Breast epithelium (tissue), 3 donors: Measurements from ENCODE around the gene MKI67.

Source experiments
- POLR2A ChIP-seq: fragments of 450-650 bp; IDR thresholded peaks from one replicate; pipeline ENCODE4 v1.6.1; 2016; ENCODE audit warnings: antibody characterized with exemption, mild to moderate bottlenecking, moderate library complexity
- TF ChIP-seq, protein P1 (sequence below), 3 donors: fragments of 450-650 bp; IDR thresholded peaks; one replicate each; pipeline ENCODE4 v1.5.1; 2016 to 2017; ENCODE audit warnings: antibody characterized with exemption in 3 of 3, mild to moderate bottlenecking in 3 of 3, moderate library complexity in 3 of 3

DNA sequence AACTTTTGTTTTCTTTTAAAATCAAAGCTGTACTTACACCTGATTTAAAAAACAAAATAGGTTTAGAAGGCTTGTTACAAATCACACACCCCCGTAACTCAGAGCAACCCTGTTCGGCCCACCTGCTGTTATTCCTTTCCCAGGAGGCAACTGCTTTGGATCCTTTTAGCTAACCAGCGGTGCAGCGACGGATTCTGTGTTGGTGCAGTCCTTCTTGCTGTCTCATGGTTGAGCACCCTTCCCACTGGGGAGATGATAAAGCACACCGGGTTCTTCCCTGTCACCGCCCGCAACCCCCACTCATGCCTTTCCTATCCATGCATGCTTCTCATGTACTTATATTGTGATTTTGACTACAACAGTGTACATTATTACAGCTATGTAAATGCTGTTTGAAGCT is 24.8 kb upstream of the MKI67 start:
- TF ChIP-seq, protein P1, sequence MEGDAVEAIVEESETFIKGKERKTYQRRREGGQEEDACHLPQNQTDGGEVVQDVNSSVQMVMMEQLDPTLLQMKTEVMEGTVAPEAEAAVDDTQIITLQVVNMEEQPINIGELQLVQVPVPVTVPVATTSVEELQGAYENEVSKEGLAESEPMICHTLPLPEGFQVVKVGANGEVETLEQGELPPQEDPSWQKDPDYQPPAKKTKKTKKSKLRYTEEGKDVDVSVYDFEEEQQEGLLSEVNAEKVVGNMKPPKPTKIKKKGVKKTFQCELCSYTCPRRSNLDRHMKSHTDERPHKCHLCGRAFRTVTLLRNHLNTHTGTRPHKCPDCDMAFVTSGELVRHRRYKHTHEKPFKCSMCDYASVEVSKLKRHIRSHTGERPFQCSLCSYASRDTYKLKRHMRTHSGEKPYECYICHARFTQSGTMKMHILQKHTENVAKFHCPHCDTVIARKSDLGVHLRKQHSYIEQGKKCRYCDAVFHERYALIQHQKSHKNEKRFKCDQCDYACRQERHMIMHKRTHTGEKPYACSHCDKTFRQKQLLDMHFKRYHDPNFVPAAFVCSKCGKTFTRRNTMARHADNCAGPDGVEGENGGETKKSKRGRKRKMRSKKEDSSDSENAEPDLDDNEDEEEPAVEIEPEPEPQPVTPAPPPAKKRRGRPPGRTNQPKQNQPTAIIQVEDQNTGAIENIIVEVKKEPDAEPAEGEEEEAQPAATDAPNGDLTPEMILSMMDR (IDR thresholded peaks at IDR 0.05): no peak
- no peak for TF ChIP-seq POLR2A
